ENCODE measurements around the gene KLRC2.

GRCh38 chr12:10448236-10448635 is 12.4 kb upstream of the KLRC2 start:
- TF ChIP-seq ZNF433 (tag by site-specific recombination; IDR thresholded peaks at IDR 0.05; ENCODE audit: low read depth): no peak
- TF ChIP-seq, protein P1, sequence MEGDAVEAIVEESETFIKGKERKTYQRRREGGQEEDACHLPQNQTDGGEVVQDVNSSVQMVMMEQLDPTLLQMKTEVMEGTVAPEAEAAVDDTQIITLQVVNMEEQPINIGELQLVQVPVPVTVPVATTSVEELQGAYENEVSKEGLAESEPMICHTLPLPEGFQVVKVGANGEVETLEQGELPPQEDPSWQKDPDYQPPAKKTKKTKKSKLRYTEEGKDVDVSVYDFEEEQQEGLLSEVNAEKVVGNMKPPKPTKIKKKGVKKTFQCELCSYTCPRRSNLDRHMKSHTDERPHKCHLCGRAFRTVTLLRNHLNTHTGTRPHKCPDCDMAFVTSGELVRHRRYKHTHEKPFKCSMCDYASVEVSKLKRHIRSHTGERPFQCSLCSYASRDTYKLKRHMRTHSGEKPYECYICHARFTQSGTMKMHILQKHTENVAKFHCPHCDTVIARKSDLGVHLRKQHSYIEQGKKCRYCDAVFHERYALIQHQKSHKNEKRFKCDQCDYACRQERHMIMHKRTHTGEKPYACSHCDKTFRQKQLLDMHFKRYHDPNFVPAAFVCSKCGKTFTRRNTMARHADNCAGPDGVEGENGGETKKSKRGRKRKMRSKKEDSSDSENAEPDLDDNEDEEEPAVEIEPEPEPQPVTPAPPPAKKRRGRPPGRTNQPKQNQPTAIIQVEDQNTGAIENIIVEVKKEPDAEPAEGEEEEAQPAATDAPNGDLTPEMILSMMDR (tag by site-specific recombination; IDR thresholded peaks at IDR 0.05): no peak
- TF ChIP-seq ZNF830 (tag by site-specific recombination; IDR thresholded peaks at IDR 0.05; ENCODE audit: low read depth): no peak
- TF ChIP-seq, protein P2, sequence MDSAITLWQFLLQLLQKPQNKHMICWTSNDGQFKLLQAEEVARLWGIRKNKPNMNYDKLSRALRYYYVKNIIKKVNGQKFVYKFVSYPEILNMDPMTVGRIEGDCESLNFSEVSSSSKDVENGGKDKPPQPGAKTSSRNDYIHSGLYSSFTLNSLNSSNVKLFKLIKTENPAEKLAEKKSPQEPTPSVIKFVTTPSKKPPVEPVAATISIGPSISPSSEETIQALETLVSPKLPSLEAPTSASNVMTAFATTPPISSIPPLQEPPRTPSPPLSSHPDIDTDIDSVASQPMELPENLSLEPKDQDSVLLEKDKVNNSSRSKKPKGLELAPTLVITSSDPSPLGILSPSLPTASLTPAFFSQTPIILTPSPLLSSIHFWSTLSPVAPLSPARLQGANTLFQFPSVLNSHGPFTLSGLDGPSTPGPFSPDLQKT (IDR thresholded peaks at IDR 0.05; ENCODE audit: borderline replicate concordance, low read depth, low read length): no peak
- no peak for TF ChIP-seq ZNF132 (tag by site-specific recombination; IDR thresholded peaks at IDR 0.05; ENCODE audit: borderline replicate concordance)
- no peak for TF ChIP-seq GLI4 (tag by site-specific recombination; IDR thresholded peaks at IDR 0.05)
- TF ChIP-seq ZNF785 (tag by site-specific recombination; IDR thresholded peaks at IDR 0.05): no peak
- TF ChIP-seq ZBTB20 (tag by site-specific recombination; IDR thresholded peaks at IDR 0.05): no peak
